Naive B cell (primary cell): ENCODE results near the gene HMGN3. TPM values are rescaled to one million over a fixed set of nuclear protein-coding genes. Genes with fewer than 3 reads are reported as not detected.

Experiments
- ATAC-seq, 2 donors: fragments of 150-1000 bp; cut with Tn5 transposase; 2 replicates each; pipeline ENCODE4 v1.10.0; 2021; ENCODE audit warnings: low read depth in 2 of 2, mild to moderate bottlenecking in 2 of 2, moderate library complexity in 2 of 2
- DNase-seq: peaks from one replicate; pipeline ENCODE4 v3.0.0; 2022
- H3K27ac Mint-ChIP-seq, 6 donors: one replicate each; pipeline ENCODE4 v1.8.0; 2020 to 2022; ENCODE audit warnings: mild to moderate bottlenecking in 6 of 6, mixed read lengths in 6 of 6, moderate library complexity in 5 of 6, inconsistent platforms in 2 of 6
- H3K27me3 Mint-ChIP-seq, 3 donors: one replicate each; pipeline ENCODE4 v1.8.0; 2021 to 2022; ENCODE audit warnings: mixed read lengths in 3 of 3, mild to moderate bottlenecking in 1 of 3
- H3K36me3 Mint-ChIP-seq, 2 donors: one replicate each; pipeline ENCODE4 v1.8.0; 2020 to 2022; ENCODE audit warnings: mixed read lengths in 2 of 2, inconsistent platforms in 1 of 2, mild to moderate bottlenecking in 1 of 2
- H3K4me1 Mint-ChIP-seq, 3 donors: one replicate each; pipeline ENCODE4 v1.8.0; 2020 to 2022; ENCODE audit warnings: mixed read lengths in 3 of 3, inconsistent platforms in 1 of 3, mild to moderate bottlenecking in 1 of 3, moderate library complexity in 1 of 3
- H3K4me3 Mint-ChIP-seq, 8 donors: one replicate each; pipeline ENCODE4 v1.8.0; 2020 to 2022; ENCODE audit warnings: mild to moderate bottlenecking in 8 of 8, mixed read lengths in 8 of 8, moderate library complexity in 8 of 8, inconsistent platforms in 2 of 8
- H3K9me3 Mint-ChIP-seq, 7 donors: one replicate each; pipeline ENCODE4 v1.8.0; 2020 to 2022; ENCODE audit warnings: mixed read lengths in 7 of 7, mild to moderate bottlenecking in 5 of 7, inconsistent platforms in 2 of 7, moderate library complexity in 1 of 7
- polyA plus RNA-seq, 6 donors: library from polyadenylated mRNA; unstranded; fragments of 300-500 nt; fragmentation: Illumina TruSeq; gene quantifications; one replicate each; pipeline ENCODE4 v1.2.3, GENCODE V29; 2021; ENCODE audit warnings: low read depth in 6 of 6

Gene HMGN3
- polyA plus RNA-seq, 6 donors from 2014 or later, result 58.0 to 95.1 (median 76.1) TPM

GRCh38 chr6:79158856-79159516 is 75.5 kb downstream of the HMGN3 start:
- DNase-seq (no peak), ATAC-seq (no peak)
- H3K27me3 Mint-ChIP-seq, result peaks cover 0 to 17% (median 15%) of the 10 kb centered on the region in 3 donors
- peak overlapping the region in 1 of 6 donors; percentile 12 for H3K27ac Mint-ChIP-seq
- H3K9me3 Mint-ChIP-seq, result peaks cover 0 to 10% (median 2%) of the 10 kb centered on the region in 7 donors
- no peaks in the 10 kb centered on the region for H3K36me3 Mint-ChIP-seq
- H3K4me1 Mint-ChIP-seq, result no peaks in the 10 kb centered on the region
- no peak overlapping the region for H3K4me3 Mint-ChIP-seq

- H3K27ac Mint-ChIP-seq, result no peak overlapping the region
- no peaks in the 10 kb centered on the region for H3K4me1 Mint-ChIP-seq
- no peak for DNase-seq
- H3K36me3 Mint-ChIP-seq, result no peaks in the 10 kb centered on the region
- H3K4me3 Mint-ChIP-seq, result no peak overlapping the region
- ATAC-seq, result no peak
- peaks cover 0 to 17% (median 15%) of the 10 kb centered on the region in 3 donors for H3K27me3 Mint-ChIP-seq
- peaks cover 0 to 10% (median 2%) of the 10 kb centered on the region in 7 donors for H3K9me3 Mint-ChIP-seq
These were observed 76.4 kb downstream of the HMGN3 start for GRCh38 chr6:79157961-79158644.

- Mint-ChIP-seq H3K4me1 (no peaks in the 10 kb centered on the region), H3K4me3 (no peak overlapping the region), H3K36me3 (no peaks in the 10 kb centered on the region), H3K9me3 (peaks cover 0 to 2% (median 0%) of the 10 kb centered on the region in 7 donors), H3K27me3 (no peaks in the 10 kb centered on the region), H3K27ac (no peak overlapping the region)
- ATAC-seq (no peak), DNase-seq (no peak)
These were observed 82.2 kb downstream of the HMGN3 start for GRCh38 chr6:79152269-79152737.

Other genes starting within 250 kb of the HMGN3 start
- gene PHIP, start 156.4 kb downstream of the HMGN3 start, polyA plus RNA-seq, result 10 to 100 TPM in 5 of 6 donors, 1 to 10 TPM in 1; 9.0 to 18.7 (median 14.5) TPM